Right atrium auricular region (tissue), 2 donors: ENCODE results near the gene ASB6. TPM values are rescaled to one million over a fixed set of nuclear protein-coding genes. Genes with fewer than 3 reads are reported as not detected.

Source experiments
- DNase-seq: peaks from one replicate; pipeline ENCODE4 v3.0.0-alpha.2; 2019; ENCODE audit warnings: low spot score
- H3K27ac ChIP-seq, 2 donors: fragments of 200-600 bp; sonication (generic); 1 replicate in 1 of 2; 2 replicates in 1 of 2; pipeline ENCODE4 v1.5.1; 2016 to 2019
- H3K27me3 ChIP-seq, 2 donors: fragments of 200-600 bp; sonication (generic); one replicate each; pipeline versions ENCODE4 v1.5.1 to v1.6.0; 2017 to 2019
- H3K36me3 ChIP-seq: fragments of 200-600 bp; sonication (generic); one replicate; pipeline ENCODE4 v1.5.1; 2016
- H3K4me1 ChIP-seq, 2 donors: fragments of 200-600 bp; sonication (generic); one replicate each; pipeline versions ENCODE4 v1.5.1 to v1.6.0; 2017 to 2019
- H3K4me3 ChIP-seq, 2 donors: fragments of 200-600 bp; sonication (generic); 1 replicate in 1 of 2; 2 replicates in 1 of 2; pipeline ENCODE4 v1.5.1; 2017 to 2019; ENCODE audit warnings: mild to moderate bottlenecking in 1 of 2, moderate library complexity in 1 of 2
- H3K9me3 ChIP-seq, 2 donors: fragments of 200-600 bp; sonication (generic); one replicate each; pipeline ENCODE4 v1.5.1; 2019
- total RNA-seq, 2 donors: library from RNA; depleted of rRNA; stranded (reverse); fragments of >200 nt; gene quantifications; one replicate each; pipeline ENCODE4 v1.1.0, GENCODE V29; 2016
- TF ChIP-seq, protein P1 (sequence below), 2 donors: fragments of 200-600 bp; sonication (generic); IDR thresholded peaks; one replicate each; pipeline ENCODE4 v1.5.1; 2019; ENCODE audit warnings: antibody characterized with exemption in 2 of 2

The ASB6 gene
- total RNA-seq, 2 donors from 2014 or later = 10.2 to 12.6 TPM

DNA sequence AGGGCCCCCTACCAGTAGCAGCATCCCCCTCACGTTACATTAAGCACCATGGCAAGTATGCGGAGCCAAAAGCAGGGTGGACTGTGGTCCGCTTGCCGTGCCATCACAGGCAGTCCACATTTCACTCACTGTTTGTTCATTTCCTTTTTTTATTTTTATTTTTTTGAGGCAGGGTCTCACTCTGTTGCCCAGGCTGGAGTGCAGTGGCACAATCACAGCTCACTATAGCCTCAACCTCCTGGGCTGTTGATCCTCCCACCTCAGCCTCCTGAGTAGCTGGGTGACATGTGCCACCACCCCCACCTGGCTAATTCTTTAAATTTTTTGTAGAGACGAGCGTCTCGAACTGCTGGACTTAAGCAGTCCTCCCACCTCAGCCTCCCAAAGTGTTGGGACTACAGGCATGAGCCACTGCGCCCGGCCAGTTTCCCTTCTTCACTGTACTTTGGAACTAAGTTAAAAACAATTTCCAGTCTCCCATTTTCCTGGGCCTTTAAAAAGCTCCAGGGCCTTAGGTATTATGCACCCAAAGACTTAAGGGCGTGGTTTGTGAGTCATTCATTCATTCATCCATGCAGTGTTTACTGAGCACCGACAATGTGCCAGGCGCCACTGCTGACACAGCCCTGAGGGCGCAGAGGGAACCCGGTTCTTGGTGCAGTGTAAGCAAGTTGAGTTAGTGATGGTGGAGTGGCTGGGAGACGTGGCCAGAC lies 43.4 kb upstream of the ASB6 start:
- DNase-seq = no peak
- no peak overlapping the region for H3K4me3 ChIP-seq
- H3K36me3 ChIP-seq = no peaks in the 10 kb centered on the region
- TF ChIP-seq, protein P1, sequence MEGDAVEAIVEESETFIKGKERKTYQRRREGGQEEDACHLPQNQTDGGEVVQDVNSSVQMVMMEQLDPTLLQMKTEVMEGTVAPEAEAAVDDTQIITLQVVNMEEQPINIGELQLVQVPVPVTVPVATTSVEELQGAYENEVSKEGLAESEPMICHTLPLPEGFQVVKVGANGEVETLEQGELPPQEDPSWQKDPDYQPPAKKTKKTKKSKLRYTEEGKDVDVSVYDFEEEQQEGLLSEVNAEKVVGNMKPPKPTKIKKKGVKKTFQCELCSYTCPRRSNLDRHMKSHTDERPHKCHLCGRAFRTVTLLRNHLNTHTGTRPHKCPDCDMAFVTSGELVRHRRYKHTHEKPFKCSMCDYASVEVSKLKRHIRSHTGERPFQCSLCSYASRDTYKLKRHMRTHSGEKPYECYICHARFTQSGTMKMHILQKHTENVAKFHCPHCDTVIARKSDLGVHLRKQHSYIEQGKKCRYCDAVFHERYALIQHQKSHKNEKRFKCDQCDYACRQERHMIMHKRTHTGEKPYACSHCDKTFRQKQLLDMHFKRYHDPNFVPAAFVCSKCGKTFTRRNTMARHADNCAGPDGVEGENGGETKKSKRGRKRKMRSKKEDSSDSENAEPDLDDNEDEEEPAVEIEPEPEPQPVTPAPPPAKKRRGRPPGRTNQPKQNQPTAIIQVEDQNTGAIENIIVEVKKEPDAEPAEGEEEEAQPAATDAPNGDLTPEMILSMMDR (IDR thresholded peaks at IDR 0.05) = no peak
- H3K27me3 ChIP-seq = no peaks in the 10 kb centered on the region
- no peaks in the 10 kb centered on the region for H3K4me1 ChIP-seq
- H3K9me3 ChIP-seq = no peaks in the 10 kb centered on the region
- no peak overlapping the region for H3K27ac ChIP-seq

DNA sequence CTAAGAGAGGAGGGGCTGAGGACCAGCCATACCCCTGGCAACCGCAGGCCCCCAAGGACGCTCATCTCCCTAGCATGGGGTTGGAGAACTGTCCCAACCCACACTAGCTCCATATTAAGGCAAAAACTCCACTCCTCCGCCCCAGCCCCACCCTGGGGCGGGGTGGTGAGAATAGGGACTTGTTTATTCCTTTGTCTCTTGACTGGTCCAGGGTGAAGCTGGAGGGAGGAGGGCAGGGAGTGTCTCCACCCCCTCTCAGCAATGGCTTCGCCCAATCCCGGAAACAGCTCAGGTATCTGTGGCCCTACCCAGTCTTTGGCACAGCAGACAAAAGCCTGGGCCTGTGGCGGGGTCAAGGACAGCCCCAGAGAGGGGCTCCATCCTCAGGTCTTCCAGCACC lies 40.4 kb upstream of the ASB6 start:
- TF ChIP-seq, protein P1 (IDR thresholded peaks at IDR 0.05) = no peak
- H3K27ac ChIP-seq = no peak overlapping the region
- H3K4me1 ChIP-seq = no peaks in the 10 kb centered on the region
- no peaks in the 10 kb centered on the region for H3K27me3 ChIP-seq
- no peak overlapping the region for H3K4me3 ChIP-seq
- no peaks in the 10 kb centered on the region for H3K36me3 ChIP-seq
- no peak for DNase-seq
- no peaks in the 10 kb centered on the region for H3K9me3 ChIP-seq

DNA sequence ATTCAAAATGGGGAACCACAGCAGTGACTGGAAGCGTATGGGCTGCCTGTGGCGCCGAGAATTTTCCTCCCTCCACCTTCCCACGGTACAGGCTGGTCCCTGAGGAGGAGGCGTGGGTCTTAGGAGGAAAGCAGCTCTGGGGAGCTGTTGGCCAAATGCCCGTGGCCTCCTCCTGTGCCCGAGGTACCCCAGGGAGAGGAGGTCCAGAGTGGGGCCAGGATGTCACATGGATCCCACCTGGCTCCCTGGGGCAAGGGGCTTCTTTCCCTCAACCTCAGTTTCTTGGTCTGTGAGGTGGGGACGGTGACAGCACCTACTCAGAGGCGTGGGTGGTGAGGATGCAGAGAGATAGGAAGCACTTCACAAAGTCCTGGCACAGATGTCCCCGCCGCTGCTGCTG lies 40.0 kb upstream of the ASB6 start:
- no peak for DNase-seq
- no peaks in the 10 kb centered on the region for H3K27me3 ChIP-seq

DNA sequence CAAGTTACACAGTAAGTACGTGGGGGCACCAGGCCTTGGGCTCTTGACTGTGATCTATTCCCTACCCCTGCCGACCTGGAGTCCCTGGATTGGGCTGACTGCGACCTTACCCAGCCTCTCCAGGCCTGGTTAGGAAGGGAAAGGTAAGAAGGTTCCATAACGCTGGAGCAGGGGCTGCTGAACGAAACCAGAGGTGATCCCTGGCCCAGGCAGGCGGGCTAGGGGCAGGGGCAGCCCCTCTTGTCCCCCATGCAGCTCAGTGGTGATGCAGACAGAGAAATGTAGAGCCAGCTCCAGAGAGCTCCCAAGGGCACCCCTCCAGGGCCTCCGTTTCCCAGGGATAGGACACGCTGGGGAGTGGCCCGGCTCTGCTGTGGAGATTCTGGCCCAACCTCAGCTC lies 37.6 kb upstream of the ASB6 start:
- no peak overlapping the region for H3K4me3 ChIP-seq
- no peak overlapping the region for H3K27ac ChIP-seq
- H3K4me1 ChIP-seq = no peaks in the 10 kb centered on the region
- no peak for DNase-seq
- no peaks in the 10 kb centered on the region for H3K36me3 ChIP-seq
- TF ChIP-seq, protein P1 (IDR thresholded peaks at IDR 0.05) = no peak
- no peaks in the 10 kb centered on the region for H3K9me3 ChIP-seq
- no peaks in the 10 kb centered on the region for H3K27me3 ChIP-seq

More for the DNA sequence above, 40.0 kb upstream of the ASB6 start:
- Histone ChIP-seq H3K27ac (no peak overlapping the region), H3K9me3 (no peaks in the 10 kb centered on the region), H3K4me3 (no peak overlapping the region), H3K4me1 (no peaks in the 10 kb centered on the region), H3K36me3 (no peaks in the 10 kb centered on the region)
- TF ChIP-seq, protein P1 (IDR thresholded peaks at IDR 0.05) = no peak

DNA sequence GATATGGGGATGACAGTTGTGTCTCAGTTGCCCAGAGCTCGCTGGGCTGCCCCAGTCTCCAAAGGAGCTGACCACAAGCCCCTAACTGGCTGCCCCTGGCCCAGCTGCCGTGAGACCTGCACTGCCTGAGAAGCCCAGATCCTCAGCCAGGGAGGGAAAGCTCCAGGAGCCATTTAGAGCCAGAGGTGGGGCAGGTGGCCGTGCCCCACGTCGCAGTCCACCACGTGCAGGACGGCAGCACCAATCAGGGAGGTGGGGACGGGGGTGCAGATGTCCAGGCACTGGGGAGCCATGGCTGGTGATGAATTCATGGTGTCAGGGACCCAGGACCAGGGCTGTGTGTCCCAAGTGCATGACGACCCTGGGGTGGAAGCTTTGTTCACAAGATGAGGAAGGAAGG lies 36.9 kb upstream of the ASB6 start:
- Histone ChIP-seq H3K27me3 (no peaks in the 10 kb centered on the region), H3K4me1 (no peaks in the 10 kb centered on the region), H3K9me3 (no peaks in the 10 kb centered on the region), H3K27ac (no peak overlapping the region), H3K4me3 (no peak overlapping the region), H3K36me3 (no peaks in the 10 kb centered on the region)
- TF ChIP-seq, protein P1 (IDR thresholded peaks at IDR 0.05) = no peak
- no peak for DNase-seq

DNA sequence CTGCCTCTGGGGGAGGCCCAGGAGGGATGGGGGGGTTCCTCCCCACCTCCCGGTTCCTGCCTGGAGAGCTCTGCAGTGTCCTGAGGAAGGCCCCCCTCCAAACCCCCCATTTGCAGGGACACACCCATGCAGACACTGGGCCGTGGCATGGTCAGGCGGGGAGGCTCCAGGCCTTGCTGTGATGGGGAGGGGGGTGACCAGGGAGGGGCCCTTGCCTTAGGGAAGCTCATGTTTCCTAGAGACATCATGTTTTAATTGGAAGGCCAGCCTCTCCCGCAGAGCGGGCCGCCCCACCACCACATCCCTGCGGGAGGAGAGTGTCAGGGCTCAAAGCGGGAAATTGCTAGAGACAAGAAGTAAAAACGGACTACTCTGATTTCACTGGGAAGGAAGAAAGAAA lies 35.5 kb upstream of the ASB6 start:
- H3K9me3 ChIP-seq = no peaks in the 10 kb centered on the region
- no peak overlapping the region for H3K4me3 ChIP-seq
- TF ChIP-seq, protein P1 (IDR thresholded peaks at IDR 0.05) = no peak
- H3K27ac ChIP-seq = no peak overlapping the region
- H3K4me1 ChIP-seq = no peaks in the 10 kb centered on the region
- no peak for DNase-seq
- H3K36me3 ChIP-seq = no peaks in the 10 kb centered on the region
- H3K27me3 ChIP-seq = no peaks in the 10 kb centered on the region
